GM21529 (cell line): Measurements from ENCODE around the gene ATP5F1D.

Experiments used
- ATAC-seq: cut with Tn5 transposase; IDR thresholded peaks from one replicate; pipeline ENCODE4 v1.9.1; 2021; ENCODE audit not compliant: unreplicated experiment

ATP5F1D gene

GRCh38 chr19:1269065-1269477, 27.5 kb downstream of the ATP5F1D start, which contains the start of gene CIRBP:
Gene CIRBP (plus strand): TSS chr19:1269332. CDS start chr19:1270934, 1,602 bp downstream.
- ATAC-seq = peak; percentile 51

- ATAC-seq = peak; percentile 13
These were observed 28.1 kb downstream of the ATP5F1D start for GRCh38 chr19:1269478-1270212.

- no peak for ATAC-seq
These were observed 28.8 kb downstream of the ATP5F1D start for GRCh38 chr19:1270213-1270853.

- no peak for ATAC-seq
These were observed 29.4 kb downstream of the ATP5F1D start for GRCh38 chr19:1270854-1271527.

- ATAC-seq = no peak
These were observed 30.2 kb downstream of the ATP5F1D start for GRCh38 chr19:1271528-1272422.

GRCh38 chr19:1272423-1273262, 31.1 kb downstream of the ATP5F1D start:
- ATAC-seq = no peak

GRCh38 chr19:1273263-1274041, 31.9 kb downstream of the ATP5F1D start:
- no peak for ATAC-seq

GRCh38 chr19:1274081-1274851, 32.7 kb downstream of the ATP5F1D start:
- no peak for ATAC-seq

GRCh38 chr19:1274852-1275259, 33.3 kb downstream of the ATP5F1D start:
- ATAC-seq = no peak

- ATAC-seq = peak; percentile 64
These were observed 33.9 kb downstream of the ATP5F1D start, which contains the start of gene FAM174C for GRCh38 chr19:1275260-1275975. Gene FAM174C (plus strand): TSS chr19:1275530. CDS start chr19:1275550, 20 bp downstream.

- no peak for ATAC-seq
These were observed 34.6 kb downstream of the ATP5F1D start for GRCh38 chr19:1275976-1276627.

- ATAC-seq = no peak
These were observed 35.1 kb downstream of the ATP5F1D start for GRCh38 chr19:1276628-1277022.

- ATAC-seq = no peak
These were observed 35.5 kb downstream of the ATP5F1D start for GRCh38 chr19:1277061-1277460.

- ATAC-seq = no peak
These were observed 36.5 kb downstream of the ATP5F1D start for GRCh38 chr19:1278074-1278473.

- no peak for ATAC-seq
These were observed 37.4 kb downstream of the ATP5F1D start for GRCh38 chr19:1278713-1279660.

GRCh38 chr19:1279782-1280341, 38.3 kb downstream of the ATP5F1D start:
- ATAC-seq = no peak
